ENCODE measurements around the gene OPCML.

- TF ChIP-seq CTCF (IDR thresholded peaks at IDR 0.05; ENCODE audit: low read depth, low read length, poor library complexity, severe bottlenecking) (no peak), EZH2phosphoT487 (IDR thresholded peaks at IDR 0.05; ENCODE audit: borderline replicate concordance, low read length) (no peak)
These were observed 516.8 kb downstream of the OPCML start for GRCh38 chr11:133015457-133015856.

Measured in DOHH2 (cell line).